GM23338 (cell line): ENCODE results near the gene ADI1. TPM values are rescaled to one million over a fixed set of nuclear protein-coding genes. Genes with fewer than 3 reads are reported as not detected.
A peak's percentile ranks its signal among the peaks of the same experiment; 100 is the strongest.

Experiments used
- ATAC-seq: fragments of 200-7000 bp; cut with Tn5 transposase; 3 replicates; pipeline ENCODE4 v1.9.1; 2020
- DNase-seq: peaks from one replicate; pipeline ENCODE4 v3.0.0-alpha.2; 2015; ENCODE audit warnings: low spot score
- H2AFZ ChIP-seq: fragments of 200-600 bp; sonication (generic); 2 replicates; pipeline ENCODE4 v1.8.0; 2016; ENCODE audit warnings: antibody characterized with exemption, mild to moderate bottlenecking, moderate library complexity
- H3F3A ChIP-seq: fragments of 200-600 bp; sonication (generic); replicated peaks from 2 replicates; pipeline ENCODE4 v1.8.0; 2017; ENCODE audit warnings: antibody characterized with exemption, mixed run types, low read depth
- H3K27ac ChIP-seq: fragments of 200-600 bp; sonication (generic); 2 replicates; pipeline ENCODE4 v1.6.1; 2016; ENCODE audit warnings: low read depth
- H3K27me3 ChIP-seq: fragments of 200-600 bp; sonication (generic); 2 replicates; pipeline ENCODE4 v1.8.0; 2016; ENCODE audit warnings: mild to moderate bottlenecking, mixed run types, moderate library complexity; ENCODE audit not compliant: insufficient read depth
- H3K36me3 ChIP-seq: fragments of 200-600 bp; sonication (generic); 2 replicates; pipeline ENCODE4 v1.8.0; 2016; ENCODE audit warnings: mild to moderate bottlenecking; ENCODE audit not compliant: insufficient read depth
- H3K4me1 ChIP-seq: fragments of 200-600 bp; sonication (generic); 2 replicates; pipeline ENCODE4 v1.8.0; 2016; ENCODE audit warnings: mild to moderate bottlenecking, moderate library complexity; ENCODE audit not compliant: insufficient read depth
- H3K4me2 ChIP-seq: fragments of 200-600 bp; sonication (generic); 2 replicates; pipeline ENCODE4 v1.7.1; 2017; ENCODE audit warnings: mixed run types
- H3K4me3 ChIP-seq: fragments of 200-600 bp; sonication (generic); 2 replicates; pipeline ENCODE4 v1.6.1; 2016; ENCODE audit warnings: mixed run types
- H3K79me2 ChIP-seq: fragments of 200-600 bp; sonication (generic); replicated peaks from 2 replicates; pipeline ENCODE4 v1.8.0; 2017; ENCODE audit warnings: mild to moderate bottlenecking; ENCODE audit not compliant: insufficient read depth
- H3K9me2 ChIP-seq: fragments of 200-600 bp; sonication (generic); 2 replicates; pipeline ENCODE4 v1.8.0; 2017; ENCODE audit not compliant: insufficient read depth
- H4K20me1 ChIP-seq: fragments of 200-600 bp; sonication (generic); replicated peaks from 2 replicates; pipeline ENCODE4 v1.8.0; 2017; ENCODE audit warnings: mild to moderate bottlenecking; ENCODE audit not compliant: insufficient read depth
- H3K27ac Mint-ChIP-seq: 2 replicates; pipeline ENCODE4 v1.8.0; 2020; ENCODE audit warnings: inconsistent platforms, mild to moderate bottlenecking, moderate library complexity, mixed read lengths
- H3K27me3 Mint-ChIP-seq: 3 replicates; pipeline ENCODE4 v1.8.0; 2022; ENCODE audit warnings: low read depth, mild to moderate bottlenecking, moderate library complexity, mixed read lengths, inconsistent platforms; ENCODE audit not compliant: insufficient read depth, poor library complexity
- H3K36me3 Mint-ChIP-seq: 3 replicates; pipeline ENCODE4 v1.8.0; 2021; ENCODE audit warnings: low read depth, mild to moderate bottlenecking, inconsistent platforms, moderate library complexity, mixed read lengths
- H3K4me1 Mint-ChIP-seq: 3 replicates; pipeline ENCODE4 v1.8.0; 2020; ENCODE audit warnings: mild to moderate bottlenecking, inconsistent platforms, mixed read lengths
- H3K4me3 Mint-ChIP-seq: 3 replicates; pipeline ENCODE4 v1.8.0; 2021; ENCODE audit warnings: moderate library complexity, mild to moderate bottlenecking, inconsistent platforms, mixed read lengths
- H3K9me3 Mint-ChIP-seq: 3 replicates; pipeline ENCODE4 v1.8.0; 2020; ENCODE audit warnings: moderate library complexity, mild to moderate bottlenecking, inconsistent platforms, mixed read lengths
- CREB1 ChIP-seq: fragments of 250-450 bp; sonication (Bioruptor Pico); IDR thresholded peaks from 2 replicates; pipeline ENCODE4 v1.5.0; 2020; ENCODE audit warnings: low read depth, mild to moderate bottlenecking, moderate library complexity
- CTCF ChIP-seq, 2 experiments: fragments of 200-600 bp in 1 of 2; sonication (generic) in 1 of 2; conservative IDR thresholded peaks; 2 replicates each; pipeline versions ENCODE4 v1.5.1 to v1.6.1; 2016 to 2017; ENCODE audit warnings: antibody characterized with exemption in 2 of 2, low read depth in 2 of 2, mild to moderate bottlenecking in 2 of 2, moderate library complexity in 1 of 2
- ETS1 ChIP-seq: IDR thresholded peaks from 2 replicates; pipeline ENCODE4 v1.6.1; 2016; ENCODE audit warnings: antibody characterized with exemption
- EZH2 ChIP-seq: fragments of 200-600 bp; sonication (generic); IDR thresholded peaks from one replicate; pipeline ENCODE4 v1.8.0; 2017; ENCODE audit warnings: antibody characterized with exemption, mild to moderate bottlenecking, low read depth; ENCODE audit not compliant: unreplicated experiment
- EZH2phosphoT487 ChIP-seq: fragments of 200-600 bp; sonication (generic); IDR thresholded peaks from one replicate; pipeline ENCODE4 v1.8.1; 2018; ENCODE audit warnings: antibody characterized with exemption; ENCODE audit not compliant: unreplicated experiment
- JUNB ChIP-seq: IDR thresholded peaks from one replicate; pipeline ENCODE4 v1.6.1; 2016; ENCODE audit warnings: antibody characterized with exemption; ENCODE audit not compliant: unreplicated experiment
- NANOG ChIP-seq: IDR thresholded peaks from 2 replicates; pipeline ENCODE4 v1.6.1; 2016; ENCODE audit warnings: antibody characterized with exemption, borderline replicate concordance
- POLR2AphosphoS5 ChIP-seq: IDR thresholded peaks from 2 replicates; pipeline ENCODE4 v1.6.1; 2016; ENCODE audit warnings: antibody characterized with exemption, low read depth
- REST ChIP-seq: IDR thresholded peaks from one replicate; pipeline ENCODE4 v1.6.1; 2018; ENCODE audit warnings: antibody characterized with exemption; ENCODE audit not compliant: unreplicated experiment
- STAT1 ChIP-seq: IDR thresholded peaks from one replicate; pipeline ENCODE4 v1.6.1; 2016; ENCODE audit warnings: antibody characterized with exemption; ENCODE audit not compliant: unreplicated experiment
- ZNF114 ChIP-seq: fragments of 250-450 bp; sonication (Bioruptor Pico); IDR thresholded peaks from 2 replicates; pipeline ENCODE4 v1.5.0; 2020; ENCODE audit warnings: mild to moderate bottlenecking, moderate library complexity
- ZNF331 ChIP-seq: fragments of 250-450 bp; sonication (Bioruptor Pico); IDR thresholded peaks from 2 replicates; pipeline ENCODE4 v1.5.0; 2020; ENCODE audit warnings: low read depth, mild to moderate bottlenecking, moderate library complexity
- ZNF462 ChIP-seq: fragments of 250-450 bp; sonication (Bioruptor Pico); IDR thresholded peaks from 2 replicates; pipeline ENCODE4 v1.5.0; 2020; ENCODE audit warnings: mild to moderate bottlenecking, moderate library complexity
- polyA plus RNA-seq: library from polyadenylated mRNA; unstranded; fragments of >200 nt; fragmentation: Nextera tagmentation; extraction: Ambion mirVana; gene quantifications from 2 replicates; pipeline ENCODE4 v1.2.1, GENCODE V29; 2016
- total RNA-seq: library from RNA; depleted of rRNA; stranded (reverse); fragments of >200 nt; shearing (Covaris generic); gene quantifications from 2 replicates; pipeline ENCODE4 v1.2.3, GENCODE V29; 2014

Gene ADI1
- total and polyA plus RNA-seq, 2 experiments from 2014 or later, result 16.3 to 31.9 TPM

GRCh38 chr2:3483227-3483985, 35.9 kb downstream of the ADI1 start:
- DNase-seq (peak; percentile 91), ATAC-seq (peak; percentile 96)
- Mint-ChIP-seq H3K27ac (no peak overlapping the region), H3K36me3 (peaks cover 45% of the 10 kb centered on the region), H3K9me3 (peaks cover 16% of the 10 kb centered on the region), H3K27me3 (peaks cover 11% of the 10 kb centered on the region), H3K4me1 (peaks cover 3% of the 10 kb centered on the region; the same call in 2 of the 3 replicates), H3K4me3 (peak overlapping the region; percentile 26; the same call in 1 of the 3 replicates)
- H3K4me3 ChIP-seq, result no peak overlapping the region
- H3K9me2 ChIP-seq, result no peaks in the 10 kb centered on the region
- no peaks in the 10 kb centered on the region for H3K79me2 ChIP-seq
- TF ChIP-seq ZNF114 (CRISPR knock-in tag) (no peak), JUNB (no peak), CREB1 (CRISPR knock-in tag) (peak; percentile 73), REST (peak; percentile 32), CTCF (conservative IDR thresholded peaks at IDR 0.05; ENCODE audit: low read depth in 2 of 2) (no peak), EZH2 (no peak), NANOG (no peak), STAT1 (no peak), EZH2phosphoT487 (no peak), POLR2AphosphoS5 (no peak; the same call in 1 of the 2 replicates), ETS1 (no peak), ZNF331 (no peak), ZNF462 (no peak)
- H3K27ac ChIP-seq, result no peak overlapping the region
- no peaks in the 10 kb centered on the region for H3F3A ChIP-seq
- peak overlapping the region; percentile 80; the same call in 1 of the 2 replicates for H2AFZ ChIP-seq
- H3K4me1 ChIP-seq, result no peaks in the 10 kb centered on the region
- no peaks in the 10 kb centered on the region for H3K27me3 ChIP-seq
- 0 out of 2 replicates have a peak overlapping the region, but pooled peaks have one; percentile 14 for H3K4me2 ChIP-seq
- H4K20me1 ChIP-seq, result no peaks in the 10 kb centered on the region
- no peaks in the 10 kb centered on the region for H3K36me3 ChIP-seq
